Esophagus squamous epithelium (tissue), 4 donors: ENCODE measurements around the gene ARFRP1.

ENCODE experiments used
- CTCF ChIP-seq, 6 experiments: fragments of 450-650 bp in 4 of 6; fragments of 200-600 bp in 2 of 6; sonication (generic) in 2 of 6; IDR thresholded peaks; one replicate each; pipeline ENCODE4 v1.5.1; 2016 to 2019; ENCODE audit warnings: antibody characterized with exemption in 6 of 6, mild to moderate bottlenecking in 4 of 6, moderate library complexity in 4 of 6
- POLR2A ChIP-seq, 4 donors: fragments of 450-650 bp; IDR thresholded peaks; one replicate each; pipeline ENCODE4 v1.6.1; 2017; ENCODE audit warnings: antibody characterized with exemption in 4 of 4, mild to moderate bottlenecking in 4 of 4, moderate library complexity in 3 of 4

GRCh38 chr20:63662813-63663189 is 45.0 kb downstream of the ARFRP1 start:
- TF ChIP-seq CTCF (IDR thresholded peaks at IDR 0.05) (no peak), POLR2A (IDR thresholded peaks at IDR 0.05) (no peak)
